Neural progenitor cell (in vitro differentiated cells): Measurements from ENCODE around the gene CBL.

ENCODE experiments used
- EZH2phosphoT487 ChIP-seq: fragments of 200-600 bp; sonication (generic); IDR thresholded peaks from 2 replicates; pipeline ENCODE4 v1.6.1; 2017; ENCODE audit warnings: antibody characterized with exemption
- TF ChIP-seq, protein P1 (sequence below): fragments of 200-600 bp; sonication (generic); IDR thresholded peaks from 2 replicates; pipeline ENCODE4 v1.5.1; 2017; ENCODE audit warnings: antibody characterized with exemption, mild to moderate bottlenecking

DNA sequence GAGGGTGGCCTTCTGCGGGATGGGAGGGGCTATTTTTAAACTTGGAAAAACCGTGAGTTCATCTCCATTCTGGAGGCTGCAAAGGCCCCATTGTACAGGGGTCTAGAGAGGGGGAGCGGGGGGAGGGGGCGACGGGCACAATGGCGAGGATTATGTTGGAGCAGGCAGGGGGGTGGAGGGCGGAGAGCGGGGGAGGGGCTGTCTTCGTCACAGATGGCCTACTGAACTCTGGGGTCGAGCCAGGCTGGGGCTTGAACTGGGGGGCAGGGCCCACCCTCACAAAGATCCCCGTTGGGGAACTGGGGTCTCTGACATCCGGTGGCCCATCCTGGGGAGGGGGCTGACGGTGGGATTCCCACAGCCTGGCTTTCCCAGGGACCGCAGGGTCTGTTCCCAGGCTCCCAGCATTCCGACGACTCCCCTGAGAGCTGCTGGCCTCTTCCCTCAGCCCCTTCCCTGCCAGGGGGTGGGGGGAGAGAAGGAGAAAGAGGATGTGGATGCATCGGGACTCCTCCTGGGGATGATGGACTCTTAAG is 114.2 kb downstream of the CBL start:
- TF ChIP-seq, protein P1, sequence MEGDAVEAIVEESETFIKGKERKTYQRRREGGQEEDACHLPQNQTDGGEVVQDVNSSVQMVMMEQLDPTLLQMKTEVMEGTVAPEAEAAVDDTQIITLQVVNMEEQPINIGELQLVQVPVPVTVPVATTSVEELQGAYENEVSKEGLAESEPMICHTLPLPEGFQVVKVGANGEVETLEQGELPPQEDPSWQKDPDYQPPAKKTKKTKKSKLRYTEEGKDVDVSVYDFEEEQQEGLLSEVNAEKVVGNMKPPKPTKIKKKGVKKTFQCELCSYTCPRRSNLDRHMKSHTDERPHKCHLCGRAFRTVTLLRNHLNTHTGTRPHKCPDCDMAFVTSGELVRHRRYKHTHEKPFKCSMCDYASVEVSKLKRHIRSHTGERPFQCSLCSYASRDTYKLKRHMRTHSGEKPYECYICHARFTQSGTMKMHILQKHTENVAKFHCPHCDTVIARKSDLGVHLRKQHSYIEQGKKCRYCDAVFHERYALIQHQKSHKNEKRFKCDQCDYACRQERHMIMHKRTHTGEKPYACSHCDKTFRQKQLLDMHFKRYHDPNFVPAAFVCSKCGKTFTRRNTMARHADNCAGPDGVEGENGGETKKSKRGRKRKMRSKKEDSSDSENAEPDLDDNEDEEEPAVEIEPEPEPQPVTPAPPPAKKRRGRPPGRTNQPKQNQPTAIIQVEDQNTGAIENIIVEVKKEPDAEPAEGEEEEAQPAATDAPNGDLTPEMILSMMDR: no peak
- no peak for TF ChIP-seq EZH2phosphoT487
